Activated CD8-positive, alpha-beta T cell treated with anti-CD3 and anti-CD28 coated beads for 36 hours (primary cell): ENCODE data around the gene ANKS1B. TPM values are rescaled to one million over a fixed set of nuclear protein-coding genes. Genes with fewer than 3 reads are reported as not detected.

Source experiments
- ATAC-seq: fragments of 200-7000 bp; cut with Tn5 transposase; one replicate; pipeline ENCODE4 v1.10.0; 2021; ENCODE audit warnings: mild to moderate bottlenecking, moderate library complexity
- CTCF ChIA-PET: fragments of 350-600 bp; sonication (Branson Sonifier 250); formaldehyde crosslinking; loops from one replicate; lab custom pipeline; 2021; ENCODE audit warnings: antibody characterized with exemption; lab: Charles Lee
- POLR2A ChIA-PET: fragments of 350-600 bp; sonication (Branson Sonifier 250); formaldehyde crosslinking; loops from one replicate; lab custom pipeline; 2021; ENCODE audit warnings: antibody characterized with exemption; lab: Charles Lee
- DNase-seq: peaks from one replicate; pipeline ENCODE4 v3.0.0-alpha.2; 2020
- H3K27ac Mint-ChIP-seq: one replicate; pipeline ENCODE4 v1.8.0; 2021; ENCODE audit warnings: mild to moderate bottlenecking, mixed read lengths
- H3K27me3 Mint-ChIP-seq: one replicate; pipeline ENCODE4 v1.8.0; 2021; ENCODE audit warnings: mixed read lengths
- H3K36me3 Mint-ChIP-seq: one replicate; pipeline ENCODE4 v1.8.0; 2021; ENCODE audit warnings: low read depth, mixed read lengths
- H3K4me1 Mint-ChIP-seq: one replicate; pipeline ENCODE4 v1.8.0; 2021; ENCODE audit warnings: low read depth, mixed read lengths
- H3K4me3 Mint-ChIP-seq: one replicate; pipeline ENCODE4 v1.8.0; 2021; ENCODE audit warnings: mild to moderate bottlenecking, moderate library complexity, mixed read lengths
- H3K9me3 Mint-ChIP-seq: one replicate; pipeline ENCODE4 v1.8.0; 2021; ENCODE audit warnings: mixed read lengths
- CTCF ChIP-seq: fragments of 200-600 bp; IDR thresholded peaks from one replicate; pipeline ENCODE4 v1.8.0; 2022; ENCODE audit warnings: antibody characterized with exemption, mild to moderate bottlenecking
- intact Hi-C: fragments of 100-400 bp; cut with micrococcal nuclease; formaldehyde crosslinking; loops from one replicate; pipeline ENCODE4 v1.10.0; 2022
- total RNA-seq, 2 experiments: library from RNA; stranded (reverse); gene quantifications; one replicate each; pipeline ENCODE4 v1.2.3, GENCODE V29; 2021

ANKS1B gene
- total RNA-seq, 2 experiments from 2014 or later: 0.54 TPM; not detected in 1

GRCh38 chr12:99898645-99899044 lies 86.1 kb downstream of the ANKS1B start:
- CTCF ChIA-PET: no interaction called here
- Mint-ChIP-seq H3K9me3 (no peaks in the 10 kb centered on the region), H3K4me1 (no peaks in the 10 kb centered on the region), H3K36me3 (no peaks in the 10 kb centered on the region), H3K27me3 (no peaks in the 10 kb centered on the region), H3K27ac (no peak overlapping the region), H3K4me3 (no peak overlapping the region)
- DNase-seq (no peak), ATAC-seq (no peak)
- POLR2A ChIA-PET: no interaction called here
- intact Hi-C loops: no loop called here
- TF ChIP-seq CTCF: no peak

- Mint-ChIP-seq H3K36me3 (no peaks in the 10 kb centered on the region), H3K27ac (no peak overlapping the region), H3K4me3 (no peak overlapping the region), H3K9me3 (no peaks in the 10 kb centered on the region), H3K4me1 (no peaks in the 10 kb centered on the region), H3K27me3 (peaks cover 2% of the 10 kb centered on the region)
- DNase-seq (no peak), ATAC-seq (no peak)
- CTCF ChIA-PET: no interaction called here
- TF ChIP-seq CTCF: no peak
- POLR2A ChIA-PET: no interaction called here
- intact Hi-C loops: no loop called here
Measured at GRCh38 chr12:99879439-99879838, 105.3 kb downstream of the ANKS1B start.

- no peaks in the 10 kb centered on the region for H3K4me1 Mint-ChIP-seq
- no peak for DNase-seq
- intact Hi-C loops: no loop called here
- POLR2A ChIA-PET: no interaction called here
- no peak for TF ChIP-seq CTCF
- no peaks in the 10 kb centered on the region for H3K36me3 Mint-ChIP-seq
- CTCF ChIA-PET: no interaction called here
- no peak for ATAC-seq
- no peak overlapping the region for H3K27ac Mint-ChIP-seq
- H3K9me3 Mint-ChIP-seq: peaks cover 3% of the 10 kb centered on the region
- no peak overlapping the region for H3K4me3 Mint-ChIP-seq
- no peaks in the 10 kb centered on the region for H3K27me3 Mint-ChIP-seq
Measured at GRCh38 chr12:99875081-99875480, 109.7 kb downstream of the ANKS1B start.

- ATAC-seq (no peak), DNase-seq (no peak)
- no peak for TF ChIP-seq CTCF
- Mint-ChIP-seq H3K36me3 (no peaks in the 10 kb centered on the region), H3K4me3 (no peak overlapping the region), H3K27ac (no peak overlapping the region), H3K9me3 (peaks cover 3% of the 10 kb centered on the region), H3K27me3 (no peaks in the 10 kb centered on the region), H3K4me1 (no peaks in the 10 kb centered on the region)
- ChIA-PET POLR2A (no interaction called here), CTCF (no interaction called here)
- intact Hi-C loops: no loop called here
Measured at GRCh38 chr12:99870085-99870484, 114.7 kb downstream of the ANKS1B start.

- no peak for DNase-seq
- ATAC-seq: no peak
- H3K4me3 Mint-ChIP-seq: no peak overlapping the region
- no peaks in the 10 kb centered on the region for H3K27me3 Mint-ChIP-seq
- no peak for TF ChIP-seq CTCF
- no peaks in the 10 kb centered on the region for H3K4me1 Mint-ChIP-seq
- H3K27ac Mint-ChIP-seq: no peak overlapping the region
- POLR2A ChIA-PET: no interaction called here
- intact Hi-C loops: no loop called here
- no peaks in the 10 kb centered on the region for H3K9me3 Mint-ChIP-seq
- CTCF ChIA-PET: no interaction called here
- H3K36me3 Mint-ChIP-seq: no peaks in the 10 kb centered on the region
Measured at GRCh38 chr12:99861731-99862130, 123.0 kb downstream of the ANKS1B start.
